ENCODE measurements around the gene OGDHL.

- TF ChIP-seq CTCF (IDR thresholded peaks at IDR 0.05) (no peak), POLR2A (IDR thresholded peaks at IDR 0.05) (no peak)
Observed at GRCh38 chr10:49689882-49690510, 72.1 kb downstream of the OGDHL start.

All from esophagus squamous epithelium (tissue), 4 donors.